CD4-positive, alpha-beta T cell (primary cell): ENCODE results near the gene LRP1B. TPM values are rescaled to one million over a fixed set of nuclear protein-coding genes. Genes with fewer than 3 reads are reported as not detected.

Experiments used
- ATAC-seq: fragments of 200-7000 bp; cut with Tn5 transposase; one replicate; pipeline ENCODE4 v1.10.0; 2022; ENCODE audit warnings: mild to moderate bottlenecking; ENCODE audit not compliant: poor library complexity
- CTCF ChIA-PET: fragments of 350-600 bp; sonication (Branson Sonifier 250); formaldehyde crosslinking; loops from one replicate; lab custom pipeline; 2021; ENCODE audit warnings: antibody characterized with exemption, inconsistent platforms; lab: Charles Lee
- POLR2A ChIA-PET: fragments of 350-600 bp; sonication (Branson Sonifier 250); formaldehyde crosslinking; loops from one replicate; lab custom pipeline; 2021; ENCODE audit warnings: antibody characterized with exemption, inconsistent platforms; lab: Charles Lee
- DNase-seq, 14 experiments: peaks; one replicate each; pipeline ENCODE4 v3.0.0-alpha.2; 2013 to 2020; ENCODE audit warnings: mixed read lengths in 2 of 14
- H3K27ac ChIP-seq, 2 donors: one replicate each; pipeline versions ENCODE4 v1.5.1 to v1.7.0; 2013; ENCODE audit warnings: low read length in 2 of 2, low read depth in 1 of 2, mild to moderate bottlenecking in 1 of 2
- H3K27me3 ChIP-seq, 2 experiments: 1 replicate in 1 of 2; 2 replicates in 1 of 2; pipeline versions ENCODE4 v1.6.1 to v1.7.0; 2013; ENCODE audit warnings: low read length in 2 of 2, control low read depth in 1 of 2, mild to moderate bottlenecking in 1 of 2, moderate library complexity in 1 of 2; ENCODE audit not compliant: insufficient read depth in 2 of 2, control insufficient read depth in 1 of 2
- H3K36me3 ChIP-seq: one replicate; pipeline ENCODE4 v1.6.1; 2013; ENCODE audit warnings: low read length, control low read depth; ENCODE audit not compliant: insufficient read depth
- H3K4me1 ChIP-seq: one replicate; pipeline ENCODE4 v1.6.1; 2013; ENCODE audit warnings: low read length, control low read depth; ENCODE audit not compliant: insufficient read depth
- H3K4me3 ChIP-seq: one replicate; pipeline ENCODE4 v1.5.1; 2013; ENCODE audit warnings: mild to moderate bottlenecking, low read length, moderate library complexity
- H3K9me3 ChIP-seq, 2 experiments: 1 replicate in 1 of 2; 2 replicates in 1 of 2; pipeline versions ENCODE4 v1.6.1 to v1.7.0; 2013; ENCODE audit warnings: low read length in 2 of 2, mild to moderate bottlenecking in 2 of 2, control low read depth in 1 of 2, moderate library complexity in 1 of 2; ENCODE audit not compliant: control insufficient read depth in 1 of 2, insufficient read depth in 1 of 2
- H3K27ac Mint-ChIP-seq: one replicate; pipeline ENCODE4 v1.8.0; 2020; ENCODE audit warnings: mixed read lengths
- H3K27me3 Mint-ChIP-seq: one replicate; pipeline ENCODE4 v1.8.0; 2021; ENCODE audit warnings: mixed read lengths
- H3K36me3 Mint-ChIP-seq: one replicate; pipeline ENCODE4 v1.8.0; 2021; ENCODE audit warnings: low read depth, mixed read lengths
- H3K4me1 Mint-ChIP-seq: one replicate; pipeline ENCODE4 v1.8.0; 2021; ENCODE audit warnings: low read depth, mixed read lengths
- H3K4me3 Mint-ChIP-seq: one replicate; pipeline ENCODE4 v1.8.0; 2020; ENCODE audit warnings: mild to moderate bottlenecking, mixed read lengths
- H3K9me3 Mint-ChIP-seq: one replicate; pipeline ENCODE4 v1.8.0; 2020; ENCODE audit warnings: mixed read lengths
- CTCF ChIP-seq: fragments of 200-600 bp; IDR thresholded peaks from one replicate; pipeline ENCODE4 v1.8.0; 2022; ENCODE audit warnings: antibody characterized with exemption, mild to moderate bottlenecking
- intact Hi-C, 2 experiments: fragments of 100-400 bp; cut with DNase I in 1 of 2; cut with micrococcal nuclease in 1 of 2; formaldehyde crosslinking; loops; one replicate each; pipeline versions ENCODE4 v1.15.1 to v1.9.0; 2023 to 2025; cut with DNase I, micrococcal nuclease
- total RNA-seq, 174 experiments: library from RNA in 2 of 174; stranded (reverse) in 2 of 174; gene quantifications; one replicate each; pipeline ENCODE4 v1.2.3 and lab custom pipeline; 2021 to 2026

The LRP1B gene
- total RNA-seq, 2 experiments from 2014 or later, result not detected

GRCh38 chr2:141618457-141618856 lies 512.4 kb downstream of the LRP1B start:
- CTCF ChIA-PET, result no interaction called here
- Histone ChIP-seq H3K27me3 (no peaks in the 10 kb centered on the region), H3K27ac (no peak overlapping the region), H3K36me3 (no peaks in the 10 kb centered on the region), H3K4me3 (no peak overlapping the region), H3K9me3 (peaks cover 0 to 3% of the 10 kb centered on the region in 2 experiments), H3K4me1 (no peaks in the 10 kb centered on the region)
- H3K27ac Mint-ChIP-seq, result no peak overlapping the region
- H3K27me3 Mint-ChIP-seq, result no peaks in the 10 kb centered on the region
- no peaks in the 10 kb centered on the region for H3K36me3 Mint-ChIP-seq
- TF ChIP-seq CTCF, result no peak
- POLR2A ChIA-PET, result no interaction called here
- no peak for ATAC-seq
- intact Hi-C loops, result no loop called here
- H3K4me3 Mint-ChIP-seq, result no peak overlapping the region
- peaks cover 6% of the 10 kb centered on the region for H3K9me3 Mint-ChIP-seq
- no peaks in the 10 kb centered on the region for H3K4me1 Mint-ChIP-seq
- DNase-seq, result no peak

- no peak overlapping the region for H3K4me3 Mint-ChIP-seq
- POLR2A ChIA-PET, result no interaction called here
- Histone ChIP-seq H3K9me3 (peaks cover 0 to 3% of the 10 kb centered on the region in 2 experiments), H3K36me3 (no peaks in the 10 kb centered on the region), H3K4me1 (no peaks in the 10 kb centered on the region), H3K27ac (no peak overlapping the region), H3K4me3 (no peak overlapping the region), H3K27me3 (no peaks in the 10 kb centered on the region)
- H3K9me3 Mint-ChIP-seq, result peaks cover 7% of the 10 kb centered on the region
- H3K36me3 Mint-ChIP-seq, result no peaks in the 10 kb centered on the region
- CTCF ChIA-PET, result interaction anchor here (0.9 kb wide), 1 partner anchor 11 kb away, joined by 3 read pairs; no protein-coding TSS in a partner anchor
- intact Hi-C loops, result no loop called here
- no peak for TF ChIP-seq CTCF
- no peak for ATAC-seq
- no peaks in the 10 kb centered on the region for H3K27me3 Mint-ChIP-seq
- no peak overlapping the region for H3K27ac Mint-ChIP-seq
- H3K4me1 Mint-ChIP-seq, result no peaks in the 10 kb centered on the region
- no peak for DNase-seq
Observed at GRCh38 chr2:141611981-141612380, 518.8 kb downstream of the LRP1B start.

GRCh38 chr2:141611176-141611571 lies 519.6 kb downstream of the LRP1B start:
- no peaks in the 10 kb centered on the region for H3K36me3 ChIP-seq
- no peak overlapping the region for H3K4me3 ChIP-seq
- H3K4me1 Mint-ChIP-seq, result no peaks in the 10 kb centered on the region
- CTCF ChIA-PET, result no interaction called here
- intact Hi-C loops, result no loop called here
- no peaks in the 10 kb centered on the region for H3K27me3 ChIP-seq
- no peaks in the 10 kb centered on the region for H3K27me3 Mint-ChIP-seq
- peaks cover 9% of the 10 kb centered on the region for H3K9me3 Mint-ChIP-seq
- H3K4me1 ChIP-seq, result no peaks in the 10 kb centered on the region
- H3K27ac ChIP-seq, result no peak overlapping the region
- ATAC-seq, result no peak
- no peak overlapping the region for H3K27ac Mint-ChIP-seq
- no peaks in the 10 kb centered on the region for H3K36me3 Mint-ChIP-seq
- no peak for TF ChIP-seq CTCF
- POLR2A ChIA-PET, result no interaction called here
- no peak for DNase-seq
- no peak overlapping the region for H3K4me3 Mint-ChIP-seq
- H3K9me3 ChIP-seq, result peaks cover 0 to 3% of the 10 kb centered on the region in 2 experiments
